ENCODE measurements around the gene PCDHGA5.
"Not testable (repeated sequence)": the region's sequence is repeated elsewhere in the genome, so short reads cannot be mapped to it uniquely, and the experiment has no call there.

DNA sequence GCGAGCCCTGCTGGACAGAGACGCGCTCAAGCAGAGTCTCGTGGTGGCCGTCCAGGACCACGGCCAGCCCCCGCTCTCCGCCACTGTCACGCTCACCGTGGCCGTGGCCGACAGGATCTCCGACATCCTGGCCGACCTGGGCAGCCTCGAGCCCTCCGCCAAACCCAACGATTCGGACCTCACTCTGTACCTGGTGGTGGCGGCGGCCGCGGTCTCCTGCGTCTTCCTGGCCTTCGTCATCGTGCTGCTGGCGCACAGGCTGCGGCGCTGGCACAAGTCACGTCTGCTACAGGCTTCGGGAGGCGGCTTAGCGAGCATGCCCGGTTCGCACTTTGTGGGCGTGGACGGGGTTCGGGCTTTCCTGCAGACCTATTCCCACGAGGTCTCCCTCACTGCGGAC is 31.4 kb upstream of the PCDHGA5 start:
- not testable (repeated sequence) for TF ChIP-seq POLR2A (IDR thresholded peaks at IDR 0.05)
- TF ChIP-seq, protein P1, sequence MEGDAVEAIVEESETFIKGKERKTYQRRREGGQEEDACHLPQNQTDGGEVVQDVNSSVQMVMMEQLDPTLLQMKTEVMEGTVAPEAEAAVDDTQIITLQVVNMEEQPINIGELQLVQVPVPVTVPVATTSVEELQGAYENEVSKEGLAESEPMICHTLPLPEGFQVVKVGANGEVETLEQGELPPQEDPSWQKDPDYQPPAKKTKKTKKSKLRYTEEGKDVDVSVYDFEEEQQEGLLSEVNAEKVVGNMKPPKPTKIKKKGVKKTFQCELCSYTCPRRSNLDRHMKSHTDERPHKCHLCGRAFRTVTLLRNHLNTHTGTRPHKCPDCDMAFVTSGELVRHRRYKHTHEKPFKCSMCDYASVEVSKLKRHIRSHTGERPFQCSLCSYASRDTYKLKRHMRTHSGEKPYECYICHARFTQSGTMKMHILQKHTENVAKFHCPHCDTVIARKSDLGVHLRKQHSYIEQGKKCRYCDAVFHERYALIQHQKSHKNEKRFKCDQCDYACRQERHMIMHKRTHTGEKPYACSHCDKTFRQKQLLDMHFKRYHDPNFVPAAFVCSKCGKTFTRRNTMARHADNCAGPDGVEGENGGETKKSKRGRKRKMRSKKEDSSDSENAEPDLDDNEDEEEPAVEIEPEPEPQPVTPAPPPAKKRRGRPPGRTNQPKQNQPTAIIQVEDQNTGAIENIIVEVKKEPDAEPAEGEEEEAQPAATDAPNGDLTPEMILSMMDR (IDR thresholded peaks at IDR 0.05): not testable (repeated sequence)
